IMR-90 (cell line): ENCODE results near the gene PCED1A. TPM values are rescaled to one million over a fixed set of nuclear protein-coding genes. Genes with fewer than 3 reads are reported as not detected.

Source experiments
- ATAC-seq: fragments of 200-7000 bp; cut with Tn5 transposase; 2 replicates; pipeline ENCODE4 v1.9.1; 2020; ENCODE audit warnings: low read depth, mild to moderate bottlenecking, moderate library complexity
- BruUV-seq: library from RNA; stranded (reverse); fragments of 400-500 nt; replicated peaks from 2 replicates; lab custom pipeline; 2021; lab: Mats Ljungman, UMichigan
- CTCF ChIA-PET: fragments of 300-600 bp; formaldehyde crosslinking; extraction: SDS; loops from one replicate; lab custom pipeline; 2021; ENCODE audit warnings: antibody characterized with exemption; lab: Yijun Ruan, JAX
- POLR2A ChIA-PET: fragments of 300-600 bp; sonication (Branson Sonifier 250); formaldehyde crosslinking; loops from one replicate; lab custom pipeline; 2022; ENCODE audit warnings: antibody characterized with exemption; ENCODE audit not compliant: unreplicated experiment; lab: Charles Lee
- DNase-seq: peaks from one replicate; pipeline ENCODE4 v3.0.0; 2013
- H2AFZ ChIP-seq: replicated peaks from 2 replicates; pipeline ENCODE3; 2013; ENCODE audit warnings: low read length, mild to moderate bottlenecking; ENCODE audit not compliant: poor library complexity
- H2AK5ac ChIP-seq: 2 replicates; pipeline ENCODE4 v1.6.1; 2013; ENCODE audit warnings: low read depth, low read length, inconsistent platforms
- H2AK9ac ChIP-seq: replicated peaks from 2 replicates; pipeline ENCODE3; 2013; ENCODE audit warnings: mild to moderate bottlenecking, low read depth, low read length, moderate library complexity; ENCODE audit not compliant: poor library complexity
- H2BK120ac ChIP-seq: 2 replicates; pipeline ENCODE4 v1.6.1; 2013; ENCODE audit warnings: low read depth, low read length, inconsistent platforms
- H2BK15ac ChIP-seq: 3 replicates; pipeline ENCODE4 v1.6.1; 2013; ENCODE audit warnings: low read depth, low read length, inconsistent platforms
- H2BK20ac ChIP-seq: 2 replicates; pipeline ENCODE4 v1.6.1; 2013; ENCODE audit warnings: low read depth, mild to moderate bottlenecking, inconsistent platforms, low read length, moderate library complexity
- H2BK5ac ChIP-seq: 2 replicates; pipeline ENCODE4 v1.6.1; 2013; ENCODE audit warnings: mild to moderate bottlenecking, low read depth, low read length, inconsistent platforms; ENCODE audit not compliant: poor library complexity, severe bottlenecking
- H3K14ac ChIP-seq: replicated peaks from 2 replicates; pipeline ENCODE4 v1.6.1; 2013; ENCODE audit warnings: low read depth, low read length, inconsistent platforms
- H3K18ac ChIP-seq: 2 replicates; pipeline ENCODE4 v1.6.1; 2013; ENCODE audit warnings: low read depth, low read length, control low read depth
- H3K23ac ChIP-seq: 2 replicates; pipeline ENCODE4 v1.6.1; 2013; ENCODE audit warnings: low read depth, low read length, inconsistent platforms
- H3K27ac ChIP-seq: 2 replicates; pipeline ENCODE4 v1.5.1; 2013; ENCODE audit warnings: mild to moderate bottlenecking, control low read depth, low read length; ENCODE audit not compliant: insufficient read depth
- H3K27me3 ChIP-seq: 2 replicates; pipeline ENCODE4 v1.6.1; 2013; ENCODE audit warnings: low read length; ENCODE audit not compliant: control insufficient read depth, insufficient read depth
- H3K36me3 ChIP-seq: 2 replicates; pipeline ENCODE4 v1.6.1; 2013; ENCODE audit warnings: low read length, mixed read lengths; ENCODE audit not compliant: control insufficient read depth, insufficient read depth
- H3K4ac ChIP-seq: 2 replicates; pipeline ENCODE4 v1.6.1; 2013; ENCODE audit warnings: low read depth, low read length, inconsistent platforms
- H3K4me1 ChIP-seq: 2 replicates; pipeline ENCODE4 v1.6.1; 2013; ENCODE audit warnings: low read length, mixed read lengths; ENCODE audit not compliant: control insufficient read depth, insufficient read depth
- H3K4me2 ChIP-seq: 2 replicates; pipeline ENCODE4 v1.6.1; 2013; ENCODE audit warnings: low read depth, mild to moderate bottlenecking, control low read depth, low read length, moderate library complexity
- H3K4me3 ChIP-seq: 2 replicates; pipeline ENCODE4 v1.5.1; 2013; ENCODE audit warnings: low read depth, mild to moderate bottlenecking, control low read depth, low read length, moderate library complexity; ENCODE audit not compliant: insufficient read depth
- H3K56ac ChIP-seq: 2 replicates; pipeline ENCODE4 v1.6.1; 2013; ENCODE audit warnings: low read length, inconsistent platforms; ENCODE audit not compliant: insufficient read depth; ENCODE audit errors: extremely low read depth
- H3K79me1 ChIP-seq, 2 experiments: 2 replicates each; pipeline ENCODE4 v1.6.1; 2013; ENCODE audit warnings: low read length in 2 of 2, inconsistent platforms in 1 of 2, low read depth in 1 of 2
- H3K9ac ChIP-seq: 2 replicates; pipeline ENCODE4 v1.6.1; 2013; ENCODE audit warnings: low read depth, low read length, control low read depth
- H3K9me1 ChIP-seq: 2 replicates; pipeline ENCODE4 v1.6.1; 2013; ENCODE audit warnings: low read length, inconsistent platforms; ENCODE audit not compliant: insufficient read depth
- H3K9me3 ChIP-seq: 2 replicates; pipeline ENCODE4 v1.6.1; 2013; ENCODE audit warnings: low read length; ENCODE audit not compliant: control insufficient read depth, insufficient read depth
- H4K20me1 ChIP-seq: 2 replicates; pipeline ENCODE4 v1.6.1; 2013; ENCODE audit warnings: low read length, inconsistent platforms; ENCODE audit not compliant: insufficient read depth
- H4K5ac ChIP-seq: 2 replicates; pipeline ENCODE4 v1.6.1; 2013; ENCODE audit warnings: mild to moderate bottlenecking, low read depth, low read length, control low read depth
- H4K8ac ChIP-seq, 2 experiments: 2 replicates each; pipeline ENCODE4 v1.6.1; 2013; ENCODE audit warnings: low read depth in 2 of 2, low read length in 2 of 2, control low read depth in 1 of 2, inconsistent platforms in 1 of 2
- H4K91ac ChIP-seq: 2 replicates; pipeline ENCODE4 v1.6.1; 2013; ENCODE audit warnings: low read depth, low read length, inconsistent platforms; ENCODE audit not compliant: insufficient read depth
- BHLHE40 ChIP-seq: fragments of 150-350 bp; IDR thresholded peaks from 2 replicates; pipeline ENCODE4 v1.6.1; 2016; ENCODE audit warnings: mild to moderate bottlenecking, low read depth, low read length
- CEBPB ChIP-seq: IDR thresholded peaks from 2 replicates; pipeline ENCODE4 v1.6.1; 2012; ENCODE audit warnings: low read depth, low read length, improper control_type of control experiment
- CHD1 ChIP-seq: IDR thresholded peaks from 2 replicates; pipeline ENCODE4 v1.6.1; 2012; ENCODE audit warnings: low read depth, low read length, improper control_type of control experiment
- FOS ChIP-seq: fragments of 150-350 bp; IDR thresholded peaks from 2 replicates; pipeline ENCODE4 v1.6.1; 2016; ENCODE audit warnings: low read depth, low read length
- MAFK ChIP-seq: IDR thresholded peaks from 2 replicates; pipeline ENCODE4 v1.6.1; 2012; ENCODE audit warnings: low read depth, low read length, improper control_type of control experiment
- MXI1 ChIP-seq: IDR thresholded peaks from 2 replicates; pipeline ENCODE4 v1.6.1; 2012; ENCODE audit warnings: low read depth, mild to moderate bottlenecking, low read length, moderate library complexity, borderline replicate concordance
- POLR2A ChIP-seq: IDR thresholded peaks from 2 replicates; pipeline ENCODE4 v1.6.1; 2012; ENCODE audit warnings: mild to moderate bottlenecking, low read depth, low read length
- RAD21 ChIP-seq: IDR thresholded peaks from 2 replicates; pipeline ENCODE4 v1.6.1; 2012; ENCODE audit warnings: low read length, improper control_type of control experiment
- RFX5 ChIP-seq: IDR thresholded peaks from 2 replicates; pipeline ENCODE4 v1.8.0; 2012; ENCODE audit warnings: low read depth, mild to moderate bottlenecking, low read length, moderate library complexity
- SMC3 ChIP-seq: fragments of 150-350 bp; IDR thresholded peaks from 2 replicates; pipeline ENCODE4 v1.6.1; 2016; ENCODE audit warnings: low read depth, mild to moderate bottlenecking, antibody characterized with exemption, low read length, moderate library complexity
- WGBS, 2 experiments: methylation state at CpG; one replicate each; pipeline versions ENCODE4 v1.1.5 to v1.1.7; 2013; ENCODE audit warnings: missing lambda C conversion rate in 2 of 2; ENCODE audit not compliant: insufficient read length in 1 of 2; ENCODE audit errors: extremely low coverage in 2 of 2; 5-methylcytosine and 5-hydroxymethylcytosine counted together
- dilution Hi-C: fragments of 300-500 bp; cut with HindIII; formaldehyde crosslinking; loops from one replicate; pipeline ENCODE4 v1.14.3; 2018; ENCODE audit warnings: low sequenced_read_pairs; ENCODE audit not compliant: unreplicated experiment
- in situ Hi-C: fragments of 300-500 bp; cut with MboI; formaldehyde crosslinking; loops from 3 replicates; pipeline ENCODE4 v1.14.3; 2019; ENCODE audit warnings: low sequenced_read_pairs, inconsistent platforms, mixed read lengths
- intact Hi-C: fragments of 100-400 bp; cut with micrococcal nuclease; formaldehyde crosslinking; loops from 2 replicates; pipeline ENCODE4 v1.10.0; 2022
- polyA plus RNA-seq, 3 experiments: library from polyadenylated mRNA; depleted of rRNA; stranded (reverse); fragments of >200 nt; gene quantifications; 2 replicates each; pipeline ENCODE4 v1.2.3, GENCODE V29; 2012; ENCODE audit warnings: low replicate concordance in 1 of 3
- total RNA-seq: library from RNA; depleted of rRNA; stranded (reverse); fragments of >200 nt; gene quantifications from 2 replicates; pipeline ENCODE4 v1.2.3, GENCODE V29; 2012
- TF ChIP-seq, protein P1 (sequence below): conservative IDR thresholded peaks from 2 replicates; pipeline ENCODE4 v1.5.1; 2012; ENCODE audit warnings: mild to moderate bottlenecking, low read depth, low read length, improper control_type of control experiment
- TF ChIP-seq, protein P2 (sequence below): fragments of 150-350 bp; IDR thresholded peaks from 2 replicates; pipeline ENCODE4 v1.6.1; 2016; ENCODE audit warnings: low read depth, mild to moderate bottlenecking, low read length, moderate library complexity, borderline replicate concordance
- TF ChIP-seq, protein P3 (sequence below): fragments of 150-350 bp; IDR thresholded peaks from 2 replicates; pipeline ENCODE4 v1.6.1; 2017; ENCODE audit warnings: mild to moderate bottlenecking, antibody characterized with exemption, low read length, low read depth

Gene PCED1A
- total and polyA plus RNA-seq, 2 of the 4 experiments (the other 2 are of a cell fraction) = 9.7 to 33.4 TPM

DNA sequence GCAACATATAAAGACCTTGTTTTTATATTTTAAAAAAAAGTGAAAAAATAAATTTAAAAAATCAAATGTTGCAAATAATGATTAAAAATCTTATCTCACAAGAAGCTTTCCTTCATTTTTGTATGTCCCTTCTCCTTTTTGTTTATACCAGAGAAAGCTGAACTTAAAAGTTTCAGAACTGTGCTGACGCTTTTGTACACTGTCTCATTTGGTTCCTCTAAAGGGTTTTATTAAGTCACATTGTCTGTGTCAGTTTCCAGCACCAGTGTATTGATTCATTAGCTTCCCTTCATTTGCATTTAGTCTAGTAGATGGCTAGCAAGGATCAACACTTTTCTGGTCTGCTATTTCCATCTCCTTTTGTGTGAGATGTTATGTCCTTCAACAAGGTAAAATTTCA lies 6.7 kb downstream of the PCED1A start:
- H3K4me3 ChIP-seq = no peak overlapping the region
- H2BK15ac ChIP-seq = no peak overlapping the region
- H2AFZ ChIP-seq = no peak overlapping the region
- H2BK5ac ChIP-seq = no peak overlapping the region
- H4K5ac ChIP-seq = no peak overlapping the region
- no CpG with 5 or more reads among the region's 1 CpG for WGBS, 2 experiments
- H4K91ac ChIP-seq = no peak overlapping the region
- no peak overlapping the region for H2BK120ac ChIP-seq
- no peak overlapping the region for H4K8ac ChIP-seq
- no peak overlapping the region for H3K14ac ChIP-seq
- TF ChIP-seq CEBPB (no peak), RFX5 (no peak), MXI1 (no peak), CHD1 (no peak), MAFK (no peak), RAD21 (no peak), FOS (no peak), BHLHE40 (no peak), SMC3 (no peak), POLR2A (no peak)
- TF ChIP-seq, protein P1, sequence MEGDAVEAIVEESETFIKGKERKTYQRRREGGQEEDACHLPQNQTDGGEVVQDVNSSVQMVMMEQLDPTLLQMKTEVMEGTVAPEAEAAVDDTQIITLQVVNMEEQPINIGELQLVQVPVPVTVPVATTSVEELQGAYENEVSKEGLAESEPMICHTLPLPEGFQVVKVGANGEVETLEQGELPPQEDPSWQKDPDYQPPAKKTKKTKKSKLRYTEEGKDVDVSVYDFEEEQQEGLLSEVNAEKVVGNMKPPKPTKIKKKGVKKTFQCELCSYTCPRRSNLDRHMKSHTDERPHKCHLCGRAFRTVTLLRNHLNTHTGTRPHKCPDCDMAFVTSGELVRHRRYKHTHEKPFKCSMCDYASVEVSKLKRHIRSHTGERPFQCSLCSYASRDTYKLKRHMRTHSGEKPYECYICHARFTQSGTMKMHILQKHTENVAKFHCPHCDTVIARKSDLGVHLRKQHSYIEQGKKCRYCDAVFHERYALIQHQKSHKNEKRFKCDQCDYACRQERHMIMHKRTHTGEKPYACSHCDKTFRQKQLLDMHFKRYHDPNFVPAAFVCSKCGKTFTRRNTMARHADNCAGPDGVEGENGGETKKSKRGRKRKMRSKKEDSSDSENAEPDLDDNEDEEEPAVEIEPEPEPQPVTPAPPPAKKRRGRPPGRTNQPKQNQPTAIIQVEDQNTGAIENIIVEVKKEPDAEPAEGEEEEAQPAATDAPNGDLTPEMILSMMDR = no peak
- TF ChIP-seq, protein P2, sequence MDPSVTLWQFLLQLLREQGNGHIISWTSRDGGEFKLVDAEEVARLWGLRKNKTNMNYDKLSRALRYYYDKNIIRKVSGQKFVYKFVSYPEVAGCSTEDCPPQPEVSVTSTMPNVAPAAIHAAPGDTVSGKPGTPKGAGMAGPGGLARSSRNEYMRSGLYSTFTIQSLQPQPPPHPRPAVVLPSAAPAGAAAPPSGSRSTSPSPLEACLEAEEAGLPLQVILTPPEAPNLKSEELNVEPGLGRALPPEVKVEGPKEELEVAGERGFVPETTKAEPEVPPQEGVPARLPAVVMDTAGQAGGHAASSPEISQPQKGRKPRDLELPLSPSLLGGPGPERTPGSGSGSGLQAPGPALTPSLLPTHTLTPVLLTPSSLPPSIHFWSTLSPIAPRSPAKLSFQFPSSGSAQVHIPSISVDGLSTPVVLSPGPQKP = no peak
- TF ChIP-seq, protein P3, sequence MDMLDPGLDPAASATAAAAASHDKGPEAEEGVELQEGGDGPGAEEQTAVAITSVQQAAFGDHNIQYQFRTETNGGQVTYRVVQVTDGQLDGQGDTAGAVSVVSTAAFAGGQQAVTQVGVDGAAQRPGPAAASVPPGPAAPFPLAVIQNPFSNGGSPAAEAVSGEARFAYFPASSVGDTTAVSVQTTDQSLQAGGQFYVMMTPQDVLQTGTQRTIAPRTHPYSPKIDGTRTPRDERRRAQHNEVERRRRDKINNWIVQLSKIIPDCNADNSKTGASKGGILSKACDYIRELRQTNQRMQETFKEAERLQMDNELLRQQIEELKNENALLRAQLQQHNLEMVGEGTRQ = no peak
- POLR2A ChIA-PET = no interaction called here
- H3K56ac ChIP-seq = no peak overlapping the region
- no peaks in the 10 kb centered on the region for H3K27me3 ChIP-seq
- H3K9ac ChIP-seq = no peak overlapping the region
- H2AK5ac ChIP-seq = no peak overlapping the region
- in situ Hi-C loops (loop anchor here (25.0 kb wide), 1 partner anchor 321 kb away; the partner anchor contains the start of gene ZNF343), intact Hi-C loops (no loop called here), dilution Hi-C loops (no loop called here)
- no peak overlapping the region for H3K18ac ChIP-seq
- DNase-seq (no peak), ATAC-seq (no peak)
- CTCF ChIA-PET = interaction anchor here (2.1 kb wide), 1 partner anchor 78 kb away, joined by 5 read pairs; no protein-coding TSS in a partner anchor
- H4K20me1 ChIP-seq = peaks cover 3% of the 10 kb centered on the region; the same call in 1 of the 2 replicates
- H3K4me2 ChIP-seq = no peak overlapping the region
- peaks cover 25% of the 10 kb centered on the region for H3K36me3 ChIP-seq
- peaks cover 0 to 7% of the 10 kb centered on the region in 2 experiments; a peak in 1 of 4 replicates for H3K79me1 ChIP-seq
- no peak overlapping the region for H3K4ac ChIP-seq
- no peak overlapping the region for H3K27ac ChIP-seq
- no peak overlapping the region for H3K23ac ChIP-seq
- no peak overlapping the region for H2AK9ac ChIP-seq
- H3K4me1 ChIP-seq = peaks cover 7% of the 10 kb centered on the region; the same call in 1 of the 2 replicates
- H3K9me3 ChIP-seq = no peaks in the 10 kb centered on the region
- H2BK20ac ChIP-seq = no peak overlapping the region
- BruUV-seq = no TSS peak
- H3K9me1 ChIP-seq = peaks cover 16% of the 10 kb centered on the region
